HEK293T (cell line): Measurements from ENCODE around the gene USP30.

Experiments
- CTCF ChIA-PET: fragments of 350-600 bp; formaldehyde crosslinking; extraction: SDS; loops from one replicate; lab custom pipeline; 2021; ENCODE audit warnings: antibody characterized with exemption, inconsistent platforms; lab: Yijun Ruan, JAX
- POLR2A ChIA-PET: fragments of 350-600 bp; formaldehyde crosslinking; extraction: SDS; loops from one replicate; lab custom pipeline; 2020; ENCODE audit warnings: antibody characterized with exemption, inconsistent platforms; lab: Yijun Ruan, JAX
- DNase-seq: peaks from one replicate; pipeline ENCODE4 v3.0.0; 2012; ENCODE audit warnings: mixed read lengths; ENCODE audit errors: extremely low spot score
- ARNT ChIP-seq: fragments of 450-650 bp; IDR thresholded peaks from 2 replicates; pipeline ENCODE4 v1.6.1; 2017; ENCODE audit warnings: mild to moderate bottlenecking
- BHLHE40 ChIP-seq: fragments of 450-650 bp; IDR thresholded peaks from 2 replicates; pipeline ENCODE4 v1.6.1; 2016; ENCODE audit warnings: mild to moderate bottlenecking, moderate library complexity, borderline replicate concordance
- CTBP1 ChIP-seq: fragments of 450-650 bp; IDR thresholded peaks from 2 replicates; pipeline ENCODE4 v1.6.1; 2016; ENCODE audit warnings: borderline replicate concordance
- ELF4 ChIP-seq: fragments of 450-650 bp; IDR thresholded peaks from 2 replicates; pipeline ENCODE4 v1.6.1; 2017; ENCODE audit warnings: antibody characterized with exemption
- FOXA1 ChIP-seq: fragments of 450-650 bp; IDR thresholded peaks from 2 replicates; pipeline ENCODE4 v1.6.1; 2016; ENCODE audit warnings: mild to moderate bottlenecking
- FOXK2 ChIP-seq: fragments of 450-650 bp; IDR thresholded peaks from 2 replicates; pipeline ENCODE4 v1.6.1; 2016; ENCODE audit warnings: mild to moderate bottlenecking
- FOXM1 ChIP-seq: fragments of 450-650 bp; IDR thresholded peaks from 2 replicates; pipeline ENCODE4 v1.6.1; 2017; ENCODE audit warnings: mild to moderate bottlenecking, borderline replicate concordance
- HDGF ChIP-seq: fragments of 450-650 bp; IDR thresholded peaks from 2 replicates; pipeline ENCODE4 v1.6.1; 2017; ENCODE audit warnings: antibody characterized with exemption, borderline replicate concordance
- L3MBTL2 ChIP-seq: fragments of 450-650 bp; conservative IDR thresholded peaks from 2 replicates; pipeline ENCODE4 v1.6.1; 2016; ENCODE audit warnings: mild to moderate bottlenecking
- LEF1 ChIP-seq: fragments of 450-650 bp; IDR thresholded peaks from 2 replicates; pipeline ENCODE4 v1.6.1; 2017; ENCODE audit warnings: mild to moderate bottlenecking, borderline replicate concordance
- NFRKB ChIP-seq: fragments of 450-650 bp; IDR thresholded peaks from 2 replicates; pipeline ENCODE4 v1.6.1; 2016; ENCODE audit warnings: mild to moderate bottlenecking, moderate library complexity
- PKNOX1 ChIP-seq: fragments of 450-650 bp; IDR thresholded peaks from 2 replicates; pipeline ENCODE4 v1.6.1; 2016
- SP1 ChIP-seq: fragments of 450-650 bp; IDR thresholded peaks from 2 replicates; pipeline ENCODE4 v1.6.1; 2017
- SUZ12 ChIP-seq: fragments of 450-650 bp; IDR thresholded peaks from 2 replicates; pipeline ENCODE4 v1.6.1; 2016; ENCODE audit warnings: mild to moderate bottlenecking
- TARDBP ChIP-seq: fragments of 450-650 bp; IDR thresholded peaks from 2 replicates; pipeline ENCODE4 v1.6.1; 2016
- ZNF384 ChIP-seq: fragments of 450-650 bp; IDR thresholded peaks from 2 replicates; pipeline ENCODE4 v1.6.1; 2016

Gene USP30

GRCh38 chr12:109097140-109097434 is 44.7 kb downstream of the USP30 start:
- no peak for DNase-seq
- ChIA-PET CTCF (no interaction called here), POLR2A (interaction anchor here (0.6 to 0.8 kb wide), 2 partner anchors 11 to 58 kb away, joined by 3 to 4 read pairs; no protein-coding TSS in a partner anchor)
- TF ChIP-seq SP1 (no peak), L3MBTL2 (no peak), FOXA1 (no peak), ARNT (no peak), FOXK2 (no peak), FOXM1 (no peak), BHLHE40 (no peak), LEF1 (no peak), ZNF384 (no peak), TARDBP (no peak), NFRKB (no peak), ELF4 (no peak), CTBP1 (no peak), HDGF (no peak), PKNOX1 (no peak), SUZ12 (no peak)

- ChIA-PET CTCF (no interaction called here), POLR2A (interaction anchor here (0.6 to 0.8 kb wide), 2 partner anchors 11 to 57 kb away, joined by 3 to 4 read pairs; no protein-coding TSS in a partner anchor)
- 0 out of 2 replicates have a peak, but pooled peaks have one; percentile 81 for TF ChIP-seq FOXK2
- TF ChIP-seq ELF4: no peak
- TF ChIP-seq FOXM1: no peak
- no peak for TF ChIP-seq HDGF
- peak; percentile 96 for TF ChIP-seq L3MBTL2
- DNase-seq: peak; percentile 95
Measured at GRCh38 chr12:109097435-109098182, 45.2 kb downstream of the USP30 start, which contains the start of gene UNG. UNG (plus strand) TSS chr12:109097597; CDS start chr12:109097680, 83 bp downstream.

GRCh38 chr12:109098183-109098604 is 45.8 kb downstream of the USP30 start:
- POLR2A ChIA-PET: no interaction called here
- CTCF ChIA-PET: interaction anchor here (1.2 kb wide), 1 partner anchor 13 kb away, joined by 5 read pairs; no protein-coding TSS in a partner anchor
- TF ChIP-seq ARNT (no peak), FOXK2 (no peak), FOXA1 (no peak), TARDBP (no peak), ELF4 (no peak), FOXM1 (no peak)
- no peak for DNase-seq

- TF ChIP-seq FOXM1: no peak
- no peak for TF ChIP-seq LEF1
- TF ChIP-seq ZNF384: no peak
- no peak for DNase-seq
- POLR2A ChIA-PET: no interaction called here
- CTCF ChIA-PET: interaction anchor here (1.2 kb wide), 1 partner anchor 13 kb away, joined by 5 read pairs; no protein-coding TSS in a partner anchor
Measured at GRCh38 chr12:109098651-109099050, 46.3 kb downstream of the USP30 start.

- POLR2A ChIA-PET: no interaction called here
- no peak for DNase-seq
- TF ChIP-seq ARNT (no peak), ELF4 (no peak), SP1 (no peak), HDGF (no peak), NFRKB (no peak), LEF1 (no peak), FOXA1 (no peak), SUZ12 (no peak), TARDBP (no peak), FOXK2 (no peak), FOXM1 (no peak), L3MBTL2 (no peak), BHLHE40 (no peak), CTBP1 (no peak), ZNF384 (no peak), PKNOX1 (no peak)
- CTCF ChIA-PET: interaction anchor here (1.2 kb wide), 1 partner anchor 12 kb away, joined by 5 read pairs; no protein-coding TSS in a partner anchor
Measured at GRCh38 chr12:109099431-109100020, 47.1 kb downstream of the USP30 start.

GRCh38 chr12:109100741-109101140 is 48.4 kb downstream of the USP30 start:
- POLR2A ChIA-PET: no interaction called here
- TF ChIP-seq TARDBP: no peak
- no peak for TF ChIP-seq ELF4
- TF ChIP-seq NFRKB: no peak
- no peak for TF ChIP-seq PKNOX1
- TF ChIP-seq L3MBTL2: no peak
- TF ChIP-seq LEF1: no peak
- TF ChIP-seq FOXM1: no peak
- no peak for TF ChIP-seq SP1
- TF ChIP-seq ARNT: no peak
- TF ChIP-seq FOXA1: no peak
- TF ChIP-seq ZNF384: no peak
- TF ChIP-seq BHLHE40: no peak
- TF ChIP-seq FOXK2: no peak
- no peak for TF ChIP-seq HDGF
- no peak for TF ChIP-seq SUZ12
- DNase-seq: no peak
- CTCF ChIA-PET: interaction anchor here (1.5 kb wide), 1 partner anchor 11 kb away, joined by 3 read pairs; no protein-coding TSS in a partner anchor
